Measurements from ENCODE around the gene PDZD2.
"Not testable (repeated sequence)": the region's sequence is repeated elsewhere in the genome, so short reads cannot be mapped to it uniquely, and the experiment has no call there.

Gene PDZD2

DNA sequence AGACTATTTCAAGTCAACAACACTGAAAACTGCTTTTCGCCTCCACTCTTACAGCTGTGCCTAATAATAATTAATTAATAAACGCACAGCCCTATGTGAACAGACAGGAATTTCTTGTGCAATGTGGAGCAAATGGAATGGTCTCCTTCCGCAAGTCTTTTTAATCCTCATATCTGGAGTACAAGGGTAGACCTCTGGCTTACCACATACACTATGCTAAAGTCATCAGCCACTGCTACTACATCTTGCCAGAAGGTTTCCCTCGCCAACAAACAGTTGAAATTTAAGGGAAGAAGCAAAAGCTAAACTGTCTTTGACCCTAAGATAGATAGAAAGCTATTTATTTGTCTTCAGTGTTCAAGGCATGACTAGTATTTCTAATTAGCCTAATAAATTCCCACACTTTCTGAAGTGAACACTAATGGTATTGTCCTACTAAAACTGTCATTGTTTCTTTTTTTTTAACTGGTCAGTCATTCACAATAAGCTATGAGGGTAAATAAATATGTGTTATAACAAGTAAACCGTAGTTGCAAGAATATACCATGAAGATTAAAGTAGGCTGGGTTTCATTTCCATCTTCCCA is 471.3 kb downstream of the PDZD2 start:
- Histone ChIP-seq H3K36me3 (peaks cover 44% of the 10 kb centered on the region), H3K4me3 (ENCODE audit: low read depth, low read length) (no peak overlapping the region), H3K4me1 (no peaks in the 10 kb centered on the region), H3K9me3 (no peaks in the 10 kb centered on the region), H3K27me3 (no peaks in the 10 kb centered on the region)
- TF ChIP-seq, protein P1, sequence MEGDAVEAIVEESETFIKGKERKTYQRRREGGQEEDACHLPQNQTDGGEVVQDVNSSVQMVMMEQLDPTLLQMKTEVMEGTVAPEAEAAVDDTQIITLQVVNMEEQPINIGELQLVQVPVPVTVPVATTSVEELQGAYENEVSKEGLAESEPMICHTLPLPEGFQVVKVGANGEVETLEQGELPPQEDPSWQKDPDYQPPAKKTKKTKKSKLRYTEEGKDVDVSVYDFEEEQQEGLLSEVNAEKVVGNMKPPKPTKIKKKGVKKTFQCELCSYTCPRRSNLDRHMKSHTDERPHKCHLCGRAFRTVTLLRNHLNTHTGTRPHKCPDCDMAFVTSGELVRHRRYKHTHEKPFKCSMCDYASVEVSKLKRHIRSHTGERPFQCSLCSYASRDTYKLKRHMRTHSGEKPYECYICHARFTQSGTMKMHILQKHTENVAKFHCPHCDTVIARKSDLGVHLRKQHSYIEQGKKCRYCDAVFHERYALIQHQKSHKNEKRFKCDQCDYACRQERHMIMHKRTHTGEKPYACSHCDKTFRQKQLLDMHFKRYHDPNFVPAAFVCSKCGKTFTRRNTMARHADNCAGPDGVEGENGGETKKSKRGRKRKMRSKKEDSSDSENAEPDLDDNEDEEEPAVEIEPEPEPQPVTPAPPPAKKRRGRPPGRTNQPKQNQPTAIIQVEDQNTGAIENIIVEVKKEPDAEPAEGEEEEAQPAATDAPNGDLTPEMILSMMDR (IDR thresholded peaks at IDR 0.05; ENCODE audit: low read depth, low read length) = no peak
- DNase-seq = no peak

DNA sequence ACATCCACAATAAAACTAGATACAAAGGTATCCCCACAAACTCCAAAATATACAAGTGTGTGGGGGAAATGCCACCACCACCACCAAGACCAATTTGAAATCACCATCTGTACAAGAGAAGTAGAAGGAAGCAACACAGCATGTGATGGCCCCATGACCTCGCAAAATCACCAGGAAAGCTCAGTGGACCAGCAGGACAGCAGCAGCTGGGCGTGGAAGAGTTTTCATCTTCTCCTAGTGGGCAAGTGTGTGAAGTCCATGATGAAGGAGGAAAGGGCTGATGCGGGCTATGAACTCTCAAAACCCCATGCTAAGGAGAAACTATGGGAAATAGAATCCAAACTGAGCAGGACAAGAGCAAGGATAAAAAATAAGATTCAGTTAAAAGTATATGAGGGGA is 477.1 kb downstream of the PDZD2 start:
- Histone ChIP-seq H3K9me3 (no peaks in the 10 kb centered on the region), H3K27me3 (no peaks in the 10 kb centered on the region), H3K36me3 (peaks cover 21% of the 10 kb centered on the region), H3K4me3 (ENCODE audit: low read depth, low read length) (no peak overlapping the region), H3K4me1 (no peaks in the 10 kb centered on the region)
- DNase-seq = no peak
- TF ChIP-seq, protein P1 (IDR thresholded peaks at IDR 0.05; ENCODE audit: low read depth, low read length) = no peak

DNA sequence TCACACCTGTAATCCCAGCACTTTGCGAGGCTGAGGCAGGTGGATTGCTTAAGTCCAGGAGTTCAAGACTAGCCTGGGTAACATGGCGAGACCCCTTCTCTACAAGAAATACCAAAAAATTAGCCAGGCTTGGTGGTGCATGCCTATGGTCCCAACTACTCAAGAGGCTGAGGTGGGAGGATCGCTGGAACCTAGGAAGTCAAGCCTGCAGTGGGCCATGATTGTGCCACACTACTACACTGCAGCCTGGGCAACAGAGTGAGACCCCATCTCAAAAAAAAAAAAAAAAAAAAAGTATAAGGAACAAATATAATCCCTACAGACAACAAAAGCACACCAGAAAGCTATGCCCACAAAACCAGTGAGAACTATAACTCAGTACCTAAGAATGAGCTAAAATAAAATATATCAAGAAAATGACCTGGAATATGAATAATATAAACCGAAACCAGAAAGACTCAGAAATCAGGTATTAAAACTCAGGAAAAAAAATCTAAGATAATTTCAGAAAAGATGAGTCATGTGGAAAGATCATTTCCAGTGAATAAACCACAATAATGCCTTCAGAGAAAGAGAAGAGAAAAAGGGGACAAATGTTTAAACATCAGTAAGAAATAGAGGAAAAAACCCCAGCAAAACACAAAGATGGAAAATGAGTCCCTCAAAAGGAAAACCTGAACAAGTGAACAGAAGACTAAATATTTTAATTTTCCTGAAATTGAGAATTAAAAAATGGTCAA is 477.8 kb downstream of the PDZD2 start:
- no peaks in the 10 kb centered on the region for H3K4me1 ChIP-seq
- TF ChIP-seq, protein P1 (IDR thresholded peaks at IDR 0.05; ENCODE audit: low read depth, low read length) = no peak
- no peaks in the 10 kb centered on the region for H3K9me3 ChIP-seq
- H3K27me3 ChIP-seq = no peaks in the 10 kb centered on the region
- DNase-seq = no peak
- H3K4me3 ChIP-seq (ENCODE audit: low read depth, low read length) = no peak overlapping the region
- peaks cover 24% of the 10 kb centered on the region for H3K36me3 ChIP-seq

DNA sequence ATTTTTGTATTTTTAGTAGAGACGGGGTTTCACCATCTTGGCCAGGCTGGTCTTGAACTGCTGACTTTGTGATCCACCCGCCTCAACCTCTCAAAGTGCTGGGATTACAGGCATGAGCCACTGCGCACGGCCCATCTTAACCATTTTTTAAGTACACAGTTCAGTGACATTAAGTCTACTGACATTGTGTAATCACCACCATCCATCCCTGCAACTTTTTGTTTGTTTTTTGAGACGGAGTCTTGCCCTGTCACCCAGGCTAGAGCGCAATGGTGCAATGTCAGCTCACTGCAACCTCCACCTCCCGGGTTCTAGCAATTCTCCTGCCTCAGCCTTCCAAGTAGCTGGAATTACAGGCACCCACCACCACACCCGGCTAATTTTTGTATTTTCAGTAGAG is 480.0 kb downstream of the PDZD2 start:
- DNase-seq; H3K4me1 ChIP-seq; H3K9me3 ChIP-seq; H3K27me3 ChIP-seq; H3K4me3 ChIP-seq (ENCODE audit: low read depth, low read length): not testable (repeated sequence)
- peaks cover 14% of the 10 kb centered on the region for H3K36me3 ChIP-seq

DNA sequence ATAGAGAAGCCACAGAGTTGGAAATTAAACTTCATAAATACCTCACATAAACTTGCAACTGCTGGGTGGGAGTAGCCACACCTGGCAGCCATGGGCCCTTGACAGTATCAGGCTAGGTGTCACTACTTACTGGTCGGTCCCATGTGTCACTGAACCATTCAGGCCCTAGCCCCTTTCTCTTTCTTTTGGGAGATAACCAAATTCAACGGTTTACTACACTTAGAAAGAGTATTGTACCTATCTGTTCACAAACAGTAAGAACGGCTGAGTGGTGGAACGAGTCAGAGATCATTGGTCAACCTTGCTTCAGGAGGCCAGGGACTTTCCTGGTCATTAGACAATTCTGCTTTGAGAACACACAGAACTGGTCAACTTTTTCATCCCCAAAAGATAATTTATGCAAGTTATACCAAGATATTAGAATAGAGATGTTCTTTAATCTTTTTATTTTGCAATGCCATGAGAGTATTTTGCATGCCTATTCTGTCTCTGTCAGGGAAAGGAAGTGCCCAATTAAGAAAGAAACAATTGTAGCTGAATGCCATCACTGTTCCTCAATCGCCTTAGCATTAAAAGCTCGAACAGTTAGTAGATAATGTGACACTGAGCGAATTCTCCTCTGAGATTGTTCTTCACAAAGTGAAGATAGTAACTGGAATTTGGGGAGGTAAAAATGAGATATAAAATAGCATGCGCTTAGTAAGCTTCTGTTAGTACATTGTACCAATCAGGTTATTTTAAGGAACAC is 484.3 kb downstream of the PDZD2 start:
- Histone ChIP-seq H3K4me1 (no peaks in the 10 kb centered on the region), H3K4me3 (ENCODE audit: low read depth, low read length) (no peak overlapping the region), H3K36me3 (peaks cover 27% of the 10 kb centered on the region), H3K9me3 (no peaks in the 10 kb centered on the region), H3K27me3 (no peaks in the 10 kb centered on the region)
- TF ChIP-seq, protein P1 (IDR thresholded peaks at IDR 0.05; ENCODE audit: low read depth, low read length) = no peak
- DNase-seq = no peak

DNA sequence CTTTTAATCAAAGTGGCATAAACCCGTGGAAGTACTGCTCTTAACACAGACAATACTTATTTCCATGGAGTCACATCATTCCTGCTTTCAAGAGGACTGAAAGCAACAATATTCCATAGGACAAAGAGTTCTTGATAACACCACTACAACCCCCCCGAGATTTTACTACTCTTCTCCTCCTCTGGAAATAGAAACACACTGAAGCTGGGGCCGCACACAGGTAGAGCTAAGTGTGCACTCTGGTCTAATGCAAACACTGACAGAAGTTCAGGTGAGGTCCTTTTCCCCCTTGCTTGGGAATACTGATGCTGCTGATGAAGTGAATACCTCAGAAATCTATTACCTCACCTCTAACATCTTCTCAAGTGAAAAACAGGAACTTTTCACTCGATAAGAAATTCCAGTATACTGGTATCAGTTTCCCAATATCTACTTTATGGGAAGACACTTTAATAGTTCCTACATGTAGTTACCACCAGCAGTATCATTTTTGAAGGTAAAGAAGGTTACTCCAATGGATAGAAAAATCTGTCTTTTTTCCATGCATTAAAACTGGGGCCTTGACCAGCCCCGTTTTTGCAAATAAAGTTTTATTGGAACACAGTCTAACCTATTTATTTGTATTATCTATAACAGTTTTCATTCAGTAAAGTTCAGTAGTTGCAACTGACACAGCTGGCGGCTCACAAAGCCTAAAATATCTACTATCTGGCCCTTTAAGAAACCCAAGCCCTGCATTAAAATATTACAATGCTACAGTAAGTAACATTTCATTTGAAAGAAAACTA is 485.2 kb downstream of the PDZD2 start:
- DNase-seq = no peak
- TF ChIP-seq, protein P1 (IDR thresholded peaks at IDR 0.05; ENCODE audit: low read depth, low read length) = no peak
- Histone ChIP-seq H3K36me3 (peaks cover 30% of the 10 kb centered on the region), H3K9me3 (no peaks in the 10 kb centered on the region), H3K27me3 (no peaks in the 10 kb centered on the region), H3K4me1 (no peaks in the 10 kb centered on the region), H3K4me3 (ENCODE audit: low read depth, low read length) (no peak overlapping the region)
